HUES64 (cell line): Measurements from ENCODE around the gene FGF5.
A peak's percentile ranks its signal among the peaks of the same experiment; 100 is the strongest.

Experiments used
- H3K27ac ChIP-seq: 2 replicates; pipeline ENCODE4 v1.7.0; 2013; ENCODE audit warnings: low read depth, low read length, inconsistent platforms
- H3K27me3 ChIP-seq: 2 replicates; pipeline ENCODE4 v1.6.1; 2013; ENCODE audit warnings: mild to moderate bottlenecking, low read length; ENCODE audit not compliant: insufficient read depth
- H3K36me3 ChIP-seq: 2 replicates; pipeline ENCODE4 v1.6.1; 2013; ENCODE audit warnings: mild to moderate bottlenecking, low read length; ENCODE audit not compliant: insufficient read depth
- H3K4me1 ChIP-seq: 2 replicates; pipeline ENCODE4 v1.6.1; 2013; ENCODE audit warnings: mild to moderate bottlenecking, low read length, moderate library complexity; ENCODE audit not compliant: insufficient read depth
- H3K4me3 ChIP-seq: 2 replicates; pipeline ENCODE4 v1.5.1; 2013; ENCODE audit warnings: mild to moderate bottlenecking, low read length, moderate library complexity
- H3K9ac ChIP-seq: 2 replicates; pipeline ENCODE4 v1.6.1; 2013; ENCODE audit warnings: mild to moderate bottlenecking, low read depth, low read length
- H3K9me3 ChIP-seq: 2 replicates; pipeline ENCODE4 v1.6.1; 2013; ENCODE audit warnings: low read depth, low read length; ENCODE audit not compliant: insufficient read depth
- WGBS: fragments of 150-250, 120-280 bp; methylation state at CpG from one replicate; pipeline ENCODE4 v1.1.7; 2013; ENCODE audit warnings: missing lambda C conversion rate; 5-methylcytosine and 5-hydroxymethylcytosine counted together

Gene FGF5

DNA sequence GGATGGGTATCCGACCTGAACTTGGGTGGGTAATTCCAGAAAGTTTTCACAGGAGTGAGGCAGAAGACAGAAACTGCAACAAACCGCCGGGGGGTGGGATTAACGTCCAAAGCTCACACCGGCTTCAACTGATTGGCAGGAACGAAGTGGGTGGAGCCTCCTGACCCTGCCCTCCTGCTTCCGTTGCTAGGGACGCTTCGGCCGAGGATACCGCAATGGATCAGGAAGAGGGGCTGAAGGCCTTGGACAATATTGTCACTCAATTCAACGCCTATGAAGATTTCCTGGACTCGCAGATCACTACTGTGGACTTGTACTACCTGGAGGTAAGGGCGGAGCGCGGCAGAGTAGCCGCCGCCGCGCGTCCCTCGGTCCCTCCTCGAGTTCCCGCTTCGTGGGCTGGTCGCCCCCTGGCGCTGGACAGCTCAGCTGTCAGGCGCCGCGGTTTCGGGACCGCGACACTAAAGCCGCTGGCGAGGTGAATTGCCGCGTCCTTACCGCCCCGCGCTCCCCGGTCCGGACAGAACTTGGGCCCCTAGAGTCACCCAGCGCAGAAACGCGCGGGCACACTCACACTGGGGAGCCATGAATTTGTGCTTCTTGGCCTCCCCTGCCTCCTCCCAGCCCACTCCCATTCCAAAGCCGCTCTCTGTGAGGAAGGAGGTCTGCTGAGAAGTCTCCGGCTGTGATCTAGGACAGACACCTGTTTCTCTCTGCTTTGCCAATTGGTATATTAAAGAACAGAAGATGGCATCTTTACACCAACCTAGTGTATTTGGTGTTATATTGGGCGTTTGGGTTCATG is 69.3 kb downstream of the FGF5 start, which contains the start of gene CFAP299:
CFAP299 (plus strand) TSS at position 177 of the 805 bp plus-strand sequence.
- H3K4me1 ChIP-seq: peaks cover 7% of the 10 kb centered on the region; the same call in 1 of the 2 replicates
- H3K4me3 ChIP-seq: peak within 1 kb of the TSS; percentile 85
- peaks cover 43% of the 10 kb centered on the region for H3K27me3 ChIP-seq
- no peak within 1 kb of the TSS for H3K9ac ChIP-seq
- no peaks in the 10 kb centered on the region for H3K36me3 ChIP-seq
- no peaks in the 10 kb centered on the region for H3K9me3 ChIP-seq
- under 1% methylated on average over 47 of the region's 49 CpGs for WGBS
- no peak within 1 kb of the TSS for H3K27ac ChIP-seq

- Histone ChIP-seq H3K9ac (no peak overlapping the region), H3K4me1 (peaks cover 7% of the 10 kb centered on the region; the same call in 1 of the 2 replicates), H3K4me3 (peak overlapping the region; percentile 85; the same call in 1 of the 2 replicates), H3K36me3 (no peaks in the 10 kb centered on the region), H3K27me3 (peaks cover 43% of the 10 kb centered on the region), H3K27ac (no peak overlapping the region), H3K9me3 (no peaks in the 10 kb centered on the region)
- 25% methylated on average over 10 of the region's 10 CpGs for whole genome bisulfite sequencing
Measured at GRCh38 chr4:80336582-80336981, 70.1 kb downstream of the FGF5 start.

DNA sequence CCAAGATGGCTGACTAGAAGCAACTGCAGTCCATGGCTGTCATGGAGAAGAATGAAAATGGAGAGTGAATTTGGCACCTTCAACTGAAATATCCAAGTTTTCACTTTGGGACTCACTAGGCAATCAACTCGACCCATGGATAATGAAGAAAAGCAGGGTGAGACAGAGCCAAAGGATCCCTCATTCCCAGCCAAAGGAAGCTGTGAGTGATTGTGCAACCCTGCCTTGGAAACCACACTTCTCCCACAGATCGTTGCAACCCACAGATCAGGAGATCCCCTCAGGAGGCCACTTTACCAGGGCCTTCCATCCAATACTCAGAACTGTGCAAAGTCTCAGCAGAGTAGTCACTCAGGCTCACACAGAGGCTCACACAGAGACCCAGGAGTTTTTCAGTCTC is 73.6 kb downstream of the FGF5 start:
- Histone ChIP-seq H3K27ac (no peak overlapping the region), H3K4me1 (peaks cover 6% of the 10 kb centered on the region; the same call in 1 of the 2 replicates), H3K4me3 (no peak overlapping the region), H3K36me3 (no peaks in the 10 kb centered on the region), H3K9me3 (no peaks in the 10 kb centered on the region), H3K9ac (no peak overlapping the region), H3K27me3 (peaks cover 22% of the 10 kb centered on the region)
- WGBS: 92% methylated on average over 2 of the region's 2 CpGs
